HepG2 (cell line): Measurements from ENCODE around the gene SEMA3B. TPM values are rescaled to one million over a fixed set of nuclear protein-coding genes. Genes with fewer than 3 reads are reported as not detected.

Experiments used
- ARNTL ChIP-seq: sonication (generic); formaldehyde crosslinking; IDR thresholded peaks from 2 replicates; pipeline ENCODE4 v1.4.0; 2020; ENCODE audit warnings: mild to moderate bottlenecking, missing genetic modification reagents
- GABPB1 ChIP-seq: IDR thresholded peaks from 2 replicates; pipeline ENCODE4 v1.6.1; 2016; ENCODE audit warnings: mild to moderate bottlenecking, missing genetic modification reagents, moderate library complexity, missing compliant biosample characterization
- LCORL ChIP-seq, 2 experiments: fragments of 450-650 bp in 1 of 2; sonication (generic) in 1 of 2; formaldehyde crosslinking in 1 of 2; IDR thresholded peaks; 2 replicates each; pipeline versions ENCODE4 v1.5.0 to v1.6.1; 2017 to 2020; ENCODE audit warnings: antibody characterized with exemption in 1 of 2, missing genetic modification reagents in 1 of 2
- MAZ ChIP-seq, 2 experiments: sonication (generic) in 1 of 2; formaldehyde crosslinking in 1 of 2; IDR thresholded peaks; 2 replicates each; pipeline versions ENCODE4 v1.5.0 to v1.6.1; 2012 to 2020; ENCODE audit warnings: low read depth in 2 of 2, mild to moderate bottlenecking in 2 of 2, borderline replicate concordance in 1 of 2, improper control_type of control experiment in 1 of 2, low read length in 1 of 2, missing genetic modification reagents in 1 of 2, moderate library complexity in 1 of 2
- PLRG1 ChIP-seq: fragments of 450-650 bp; conservative IDR thresholded peaks from 2 replicates; pipeline ENCODE4 v1.6.1; 2016
- POLR2G ChIP-seq: fragments of 200-400 bp; formaldehyde crosslinking; IDR thresholded peaks from 2 replicates; pipeline ENCODE4 v1.6.1; 2018; ENCODE audit warnings: mild to moderate bottlenecking, low read depth, low read length, moderate library complexity
- ZNF44 ChIP-seq: sonication (generic); formaldehyde crosslinking; IDR thresholded peaks from 2 replicates; pipeline ENCODE4 v1.5.1; 2020; ENCODE audit warnings: mild to moderate bottlenecking, missing genetic modification reagents
- ZNF484 ChIP-seq: sonication (generic); formaldehyde crosslinking; IDR thresholded peaks from 2 replicates; pipeline ENCODE4 v1.5.1; 2020; ENCODE audit warnings: mild to moderate bottlenecking, low read depth, missing genetic modification reagents, borderline replicate concordance
- ZNF614 ChIP-seq: IDR thresholded peaks from 2 replicates; pipeline ENCODE4 v1.6.1; 2018; ENCODE audit warnings: missing biosample characterization, missing genetic modification reagents, inconsistent platforms, borderline replicate concordance
- polyA plus RNA-seq, 8 experiments: library from polyadenylated mRNA; depleted of rRNA in 3 of 8; stranded (reverse) in 7 of 8; unstranded in 1 of 8; fragments of >200 nt; fragmentation: Illumina TruSeq in 4 of 8; extraction: Trizol in 4 of 8; gene quantifications; 2 replicates each; pipeline versions ENCODE4 v1.2.1 to v1.2.3, GENCODE V29; 2011 to 2016; ENCODE audit warnings: low read depth in 4 of 8, missing spikeins in 1 of 8, mixed read lengths in 1 of 8; ENCODE audit not compliant: insufficient read depth in 1 of 8
- total RNA-seq, 5 experiments: library from RNA; depleted of rRNA; stranded (reverse); fragments of >200 nt; fragmentation: Illumina TruSeq; extraction: Trizol; gene quantifications; 2 replicates each; pipeline ENCODE4 v1.2.3, GENCODE V29; 2016; ENCODE audit warnings: low read depth in 1 of 5
- TF ChIP-seq, protein P1 (sequence below): sonication (generic); formaldehyde crosslinking; conservative IDR thresholded peaks from 2 replicates; pipeline ENCODE4 v1.8.0; 2022; ENCODE audit warnings: mild to moderate bottlenecking, moderate library complexity, missing genetic modification reagents
- TF ChIP-seq, protein P2 (sequence below): sonication (generic); formaldehyde crosslinking; IDR thresholded peaks from 2 replicates; pipeline ENCODE4 v1.4.0; 2020; ENCODE audit warnings: missing genetic modification reagents, mild to moderate bottlenecking, borderline replicate concordance

Gene SEMA3B
- total and polyA plus RNA-seq, 2 of the 13 experiments (the other 11 are each of a cell fraction or from before 2014, with no cell fraction given): 93.2 to 158 TPM

GRCh38 chr3:50270422-50271224 lies 1.7 kb downstream of the SEMA3B start (continued):
- TF ChIP-seq, protein P1, sequence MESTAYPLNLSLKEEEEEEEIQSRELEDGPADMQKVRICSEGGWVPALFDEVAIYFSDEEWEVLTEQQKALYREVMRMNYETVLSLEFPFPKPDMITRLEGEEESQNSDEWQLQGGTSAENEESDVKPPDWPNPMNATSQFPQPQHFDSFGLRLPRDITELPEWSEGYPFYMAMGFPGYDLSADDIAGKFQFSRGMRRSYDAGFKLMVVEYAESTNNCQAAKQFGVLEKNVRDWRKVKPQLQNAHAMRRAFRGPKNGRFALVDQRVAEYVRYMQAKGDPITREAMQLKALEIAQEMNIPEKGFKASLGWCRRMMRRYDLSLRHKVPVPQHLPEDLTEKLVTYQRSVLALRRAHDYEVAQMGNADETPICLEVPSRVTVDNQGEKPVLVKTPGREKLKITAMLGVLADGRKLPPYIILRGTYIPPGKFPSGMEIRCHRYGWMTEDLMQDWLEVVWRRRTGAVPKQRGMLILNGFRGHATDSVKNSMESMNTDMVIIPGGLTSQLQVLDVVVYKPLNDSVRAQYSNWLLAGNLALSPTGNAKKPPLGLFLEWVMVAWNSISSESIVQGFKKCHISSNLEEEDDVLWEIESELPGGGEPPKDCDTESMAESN: no peak
- TF ChIP-seq ZNF614 (CRISPR knock-in tag): no peak
- TF ChIP-seq, protein P2, sequence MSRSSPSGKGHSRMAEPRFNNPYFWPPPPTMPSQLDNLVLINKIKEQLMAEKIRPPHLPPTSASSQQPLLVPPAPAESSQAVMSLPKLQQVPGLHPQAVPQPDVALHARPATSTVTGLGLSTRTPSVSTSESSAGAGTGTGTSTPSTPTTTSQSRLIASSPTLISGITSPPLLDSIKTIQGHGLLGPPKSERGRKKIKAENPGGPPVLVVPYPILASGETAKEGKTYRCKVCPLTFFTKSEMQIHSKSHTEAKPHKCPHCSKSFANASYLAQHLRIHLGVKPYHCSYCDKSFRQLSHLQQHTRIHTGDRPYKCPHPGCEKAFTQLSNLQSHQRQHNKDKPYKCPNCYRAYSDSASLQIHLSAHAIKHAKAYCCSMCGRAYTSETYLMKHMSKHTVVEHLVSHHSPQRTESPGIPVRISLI (CRISPR knock-in tag): no peak
- TF ChIP-seq POLR2G: peak; percentile 35; the same call in 1 of the 2 replicates
- TF ChIP-seq LCORL (IDR thresholded peaks at IDR 0.05): no peak
- 0 out of 2 replicates have a peak, but pooled peaks have one; percentile 19 for TF ChIP-seq LCORL (CRISPR knock-in tag; IDR thresholded peaks at IDR 0.05)
- no peak for TF ChIP-seq MAZ (IDR thresholded peaks at IDR 0.05; ENCODE audit: borderline replicate concordance, low read depth, low read length)
- TF ChIP-seq MAZ (CRISPR knock-in tag; IDR thresholded peaks at IDR 0.05; ENCODE audit: low read depth): 0 out of 2 replicates have a peak, but pooled peaks have one; percentile 37
- TF ChIP-seq GABPB1: no peak; the same call in 1 of the 2 replicates
- no peak for TF ChIP-seq ARNTL (CRISPR knock-in tag)
- no peak for TF ChIP-seq ZNF484
- TF ChIP-seq ZNF44 (CRISPR knock-in tag): no peak
- TF ChIP-seq PLRG1: no peak
